NB4 (cell line): ENCODE data around the gene MRPL10.

Experiments used
- CTCF ChIP-seq: IDR thresholded peaks from one replicate; pipeline ENCODE4 v1.5.1; 2012; ENCODE audit warnings: low read depth, low read length
- MAX ChIP-seq: IDR thresholded peaks from 2 replicates; pipeline ENCODE4 v1.6.1; 2011; ENCODE audit warnings: low read depth, low read length
- POLR2A ChIP-seq: IDR thresholded peaks from 2 replicates; pipeline ENCODE4 v1.6.1; 2011; ENCODE audit warnings: mild to moderate bottlenecking; ENCODE audit not compliant: insufficient read length; ENCODE audit errors: extremely low read depth

- TF ChIP-seq CTCF, result no peak
- no peak for TF ChIP-seq MAX
- TF ChIP-seq POLR2A, result no peak
Measured at GRCh38 chr17:47872651-47873161, 41.4 kb upstream of the MRPL10 start.
